GM12878 (cell line): ENCODE results near the gene RIC3. TPM values are rescaled to one million over a fixed set of nuclear protein-coding genes. Genes with fewer than 3 reads are reported as not detected.
A peak's percentile ranks its signal among the peaks of the same experiment; 100 is the strongest.

Experiments used
- ATAC-seq: fragments of 200-7000 bp; cut with Tn5 transposase; 3 replicates; pipeline ENCODE4 v1.9.1; 2020; ENCODE audit warnings: mild to moderate bottlenecking, moderate library complexity
- BruUV-seq: library from RNA; stranded (reverse); fragments of 400-500 nt; replicated peaks from 2 replicates; lab custom pipeline; 2021; lab: Mats Ljungman, UMichigan
- CTCF ChIA-PET: fragments of 300-600 bp; sonication (Branson Sonifier 250); formaldehyde crosslinking; extraction: SDS; loops from one replicate; lab custom pipeline; 2021; ENCODE audit warnings: inconsistent platforms; lab: Yijun Ruan, JAX
- POLR2A ChIA-PET: fragments of 350-600 bp; formaldehyde crosslinking; extraction: SDS; loops from one replicate; lab custom pipeline; 2021; ENCODE audit warnings: inconsistent platforms; lab: Charles Lee
- RAD21 ChIA-PET: fragments of 300-600 bp; sonication (Branson Sonifier 250); formaldehyde crosslinking; loops from one replicate; lab custom pipeline; 2023; ENCODE audit warnings: antibody characterized with exemption; ENCODE audit not compliant: unreplicated experiment; lab: Charles Lee
- SMC1A ChIA-PET: fragments of 300-600 bp; sonication (Branson Sonifier 250); formaldehyde crosslinking; loops from one replicate; lab custom pipeline; 2023; ENCODE audit not compliant: unreplicated experiment, uncharacterized antibody; lab: Charles Lee
- DNase-seq: peaks from one replicate; pipeline ENCODE4 v3.0.0-alpha.2; 2011; ENCODE audit warnings: low read depth, low spot score
- FAIRE-seq: peaks from 3 replicates; lab custom pipeline; 2011; peaks lifted over from hg19 to GRCh38; lab: Jason Lieb, UNC
- H2AFZ ChIP-seq: 2 replicates; pipeline ENCODE4 v1.6.0; 2011; ENCODE audit warnings: low read depth, low read length, control low read depth; ENCODE audit not compliant: control insufficient read depth
- H3K27ac ChIP-seq: 2 replicates; pipeline ENCODE4 v1.5.1; 2011; ENCODE audit warnings: control low read depth; ENCODE audit not compliant: control insufficient read depth, insufficient read depth
- H3K27me3 ChIP-seq, 2 experiments: replicated peaks in 1 of 2; 2 replicates each; pipeline versions ENCODE4 v1.6.0 to v1.6.1; 2011; ENCODE audit warnings: low read length in 1 of 2; ENCODE audit not compliant: control insufficient read depth in 2 of 2, insufficient read depth in 2 of 2
- H3K36me3 ChIP-seq, 2 experiments: 2 replicates each; pipeline ENCODE4 v1.5.1; 2011; ENCODE audit warnings: low read length in 1 of 2; ENCODE audit not compliant: control insufficient read depth in 2 of 2, insufficient read depth in 2 of 2
- H3K4me1 ChIP-seq: 2 replicates; pipeline ENCODE4 v1.6.1; 2011; ENCODE audit warnings: mild to moderate bottlenecking, low read length, moderate library complexity, mixed read lengths; ENCODE audit not compliant: control insufficient read depth, insufficient read depth
- H3K4me2 ChIP-seq: 2 replicates; pipeline ENCODE4 v1.6.0; 2011; ENCODE audit warnings: control low read depth; ENCODE audit not compliant: control insufficient read depth, insufficient read depth
- H3K4me3 ChIP-seq: fragments of 200-600 bp; sonication (generic); 2 replicates; pipeline ENCODE4 v1.5.1; 2016
- H3K79me2 ChIP-seq: 2 replicates; pipeline ENCODE4 v1.6.0; 2011; ENCODE audit warnings: low read length; ENCODE audit not compliant: control insufficient read depth, insufficient read depth
- H3K9ac ChIP-seq: 2 replicates; pipeline ENCODE4 v1.8.0; 2011; ENCODE audit warnings: low read length, control low read depth, mixed read lengths; ENCODE audit not compliant: control insufficient read depth, insufficient read depth
- H3K9me3 ChIP-seq: replicated peaks from 3 replicates; pipeline ENCODE4 v1.5.1; 2011; ENCODE audit warnings: mild to moderate bottlenecking, low read length; ENCODE audit not compliant: control insufficient read depth, insufficient read depth
- H4K20me1 ChIP-seq: 2 replicates; pipeline ENCODE4 v1.6.0; 2011; ENCODE audit not compliant: control insufficient read depth, insufficient read depth
- HDAC2 ChIP-seq: fragments of 200-600 bp; sonication (generic); IDR thresholded peaks from 2 replicates; pipeline ENCODE4 v1.6.1; 2017
- REST ChIP-seq: IDR thresholded peaks from 2 replicates; pipeline ENCODE4 v1.6.1; 2012; ENCODE audit warnings: mild to moderate bottlenecking, low read depth, low read length
- ZNF687 ChIP-seq: fragments of 450-650 bp; IDR thresholded peaks from 2 replicates; pipeline ENCODE4 v1.6.1; 2017; ENCODE audit warnings: mild to moderate bottlenecking, moderate library complexity
- WGBS: methylation state at CpG from one replicate; pipeline ENCODE4 v1.1.6; 2016; ENCODE audit warnings: low lambda C conversion rate; ENCODE audit not compliant: insufficient replicate concordance, insufficient coverage; ENCODE audit errors: missing lambda C conversion rate; 5-methylcytosine and 5-hydroxymethylcytosine counted together
- in situ Hi-C: fragments of 300-500 bp; cut with MboI; formaldehyde crosslinking; loops from 9 replicates; pipeline ENCODE4 v1.14.3; 2018; ENCODE audit warnings: mixed read lengths
- intact Hi-C: fragments of 100-400 bp; cut with micrococcal nuclease; formaldehyde crosslinking; loops from one replicate; pipeline ENCODE4 v1.14.2; 2022; ENCODE audit not compliant: unreplicated experiment
- polyA plus RNA-seq, 11 experiments: library from polyadenylated mRNA; depleted of rRNA in 4 of 11; unstranded in 6 of 11; stranded (reverse) in 5 of 11; fragments of >200 nt; fragmentation: Nextera tagmentation in 4 of 11; fragmentation: Illumina TruSeq in 1 of 11; extraction: Ambion mirVana in 4 of 11; extraction: Trizol in 1 of 11; gene quantifications; 1 replicate in 1 of 11; 2 replicates in 10 of 11; pipeline versions ENCODE4 v1.2.1 to v1.2.3, GENCODE V29; 2011 to 2016; ENCODE audit warnings: inconsistent platforms in 2 of 11, missing spikeins in 2 of 11, low read depth in 1 of 11
- total RNA-seq, 4 experiments: library from RNA; depleted of rRNA in 3 of 4; stranded (reverse); fragments of >200 nt in 3 of 4; fragmentation: Illumina TruSeq in 1 of 4; extraction: Trizol in 1 of 4; gene quantifications; 2 replicates each; pipeline versions ENCODE4 v1.2.1 to v1.2.3, GENCODE V29; 2013 to 2021

The RIC3 gene
- total and polyA plus RNA-seq, 10 of the 15 experiments (the other 5 are each of a cell fraction or from before 2014, with no cell fraction given) = 0.90 to 8.9 (median 2.2) TPM

- no peak overlapping the region; the same call in 1 of the 2 replicates for H2AFZ ChIP-seq
- H3K36me3 ChIP-seq = no peaks in the 10 kb centered on the region
- SMC1A ChIA-PET = interaction anchor here (0.8 kb wide), 1 partner anchor 399 kb away, joined by 3 read pairs; no protein-coding TSS in a partner anchor
- no peaks in the 10 kb centered on the region; a peak in 1 of 4 replicates for H3K27me3 ChIP-seq
- peak; percentile 30; the same call in 2 of the 3 replicates for ATAC-seq
- RAD21 ChIA-PET = no interaction called here
- no peak for FAIRE-seq
- H3K27ac ChIP-seq = no peak overlapping the region
- H3K9me3 ChIP-seq = no peaks in the 10 kb centered on the region
- H3K79me2 ChIP-seq = no peaks in the 10 kb centered on the region
- peak overlapping the region; percentile 80 for H3K4me2 ChIP-seq
- DNase-seq = no peak
- 38% methylated on average over 4 of the region's 4 CpGs for WGBS
- intact Hi-C loops = no loop called here
- CTCF ChIA-PET = no interaction called here
- H3K4me3 ChIP-seq = peak overlapping the region; percentile 94; the same call in 1 of the 2 replicates
- BruUV-seq = no TSS peak
- no peak for TF ChIP-seq HDAC2
- TF ChIP-seq REST = peak; percentile 84
- TF ChIP-seq ZNF687 = no peak
- TF ChIP-seq, all 136 proteins: peak for 1
- POLR2A ChIA-PET = no interaction called here
- no peaks in the 10 kb centered on the region for H4K20me1 ChIP-seq
- no peak overlapping the region for H3K9ac ChIP-seq
- H3K4me1 ChIP-seq = no peaks in the 10 kb centered on the region
- in situ Hi-C loops = no loop called here
Observed at GRCh38 chr11:8167796-8168195, 1.0 kb downstream of the RIC3 start.
